ENCODE measurements around the gene TMEM167B.

TMEM167B gene

DNA sequence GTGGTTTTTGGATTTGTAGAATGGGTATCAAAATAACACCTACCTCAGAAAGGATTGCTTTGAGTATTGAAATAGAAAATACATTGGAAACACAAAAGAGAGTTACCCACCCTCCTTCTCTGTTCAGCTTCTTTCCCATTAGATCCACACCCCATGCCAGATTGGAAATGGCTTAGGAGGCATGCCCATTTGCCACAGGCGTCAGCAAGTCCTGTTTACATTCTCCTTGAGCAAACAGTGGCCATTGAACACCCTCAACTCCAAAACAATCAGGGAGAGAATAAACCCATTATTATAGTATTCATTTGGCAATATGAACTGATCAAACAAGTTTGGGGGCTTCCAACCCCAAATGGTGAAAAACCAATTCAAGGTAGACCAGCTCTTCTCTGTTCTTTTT lies 25.7 kb downstream of the TMEM167B start:
- WGBS = 80% methylated on average over 1 of the region's 1 CpG
- no peak overlapping the region for H3K9ac ChIP-seq (ENCODE audit: low read depth, low read length)
- H3K27ac ChIP-seq (ENCODE audit: low read depth, low read length) = no peak overlapping the region
- H3K27me3 ChIP-seq (ENCODE audit: insufficient read depth, low read length) = peaks cover 51% of the 10 kb centered on the region
- no peaks in the 10 kb centered on the region for H3K9me3 ChIP-seq (ENCODE audit: insufficient read depth, low read depth, low read length)
- 0 out of 2 replicates have a peak, but pooled peaks cover 4% of the 10 kb centered on the region for H3K4me1 ChIP-seq (ENCODE audit: insufficient read depth, low read length)
- no peaks in the 10 kb centered on the region for H3K36me3 ChIP-seq (ENCODE audit: insufficient read depth, low read length)
- H3K4me3 ChIP-seq (ENCODE audit: low read length) = no peak overlapping the region

DNA sequence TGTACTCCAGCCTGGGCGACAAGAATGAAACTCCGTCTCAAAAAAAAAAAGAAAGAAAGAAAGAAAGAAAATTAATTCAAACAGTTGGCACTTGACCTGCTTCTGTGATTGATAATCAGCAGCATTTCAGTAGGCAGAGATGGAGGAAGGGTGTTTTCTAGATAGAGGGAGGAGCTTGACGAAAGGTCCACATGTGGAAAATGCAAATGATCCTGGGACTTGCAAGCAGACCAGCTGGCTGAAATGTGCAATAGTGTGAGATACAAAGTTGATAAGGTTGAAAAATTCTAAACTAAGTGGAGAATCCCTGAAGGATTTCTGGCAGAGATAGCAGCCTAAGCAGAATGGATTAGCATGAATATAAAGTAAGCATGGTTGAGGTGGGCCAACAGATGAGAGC lies 27.5 kb downstream of the TMEM167B start:
- H3K36me3 ChIP-seq (ENCODE audit: insufficient read depth, low read length) = no peaks in the 10 kb centered on the region
- no peaks in the 10 kb centered on the region for H3K4me1 ChIP-seq (ENCODE audit: insufficient read depth, low read length)
- H3K9ac ChIP-seq (ENCODE audit: low read depth, low read length) = no peak overlapping the region
- no peak overlapping the region for H3K4me3 ChIP-seq (ENCODE audit: low read length)
- 89% methylated on average over 3 of the region's 3 CpGs for WGBS
- H3K27me3 ChIP-seq (ENCODE audit: insufficient read depth, low read length) = peaks cover 34% of the 10 kb centered on the region
- H3K27ac ChIP-seq (ENCODE audit: low read depth, low read length) = no peak overlapping the region
- H3K9me3 ChIP-seq (ENCODE audit: insufficient read depth, low read depth, low read length) = no peaks in the 10 kb centered on the region

- 97% methylated on average over 4 of the region's 5 CpGs for WGBS
These were observed 29.8 kb downstream of the TMEM167B start for GRCh38 chr1:109120356-109120755.

DNA sequence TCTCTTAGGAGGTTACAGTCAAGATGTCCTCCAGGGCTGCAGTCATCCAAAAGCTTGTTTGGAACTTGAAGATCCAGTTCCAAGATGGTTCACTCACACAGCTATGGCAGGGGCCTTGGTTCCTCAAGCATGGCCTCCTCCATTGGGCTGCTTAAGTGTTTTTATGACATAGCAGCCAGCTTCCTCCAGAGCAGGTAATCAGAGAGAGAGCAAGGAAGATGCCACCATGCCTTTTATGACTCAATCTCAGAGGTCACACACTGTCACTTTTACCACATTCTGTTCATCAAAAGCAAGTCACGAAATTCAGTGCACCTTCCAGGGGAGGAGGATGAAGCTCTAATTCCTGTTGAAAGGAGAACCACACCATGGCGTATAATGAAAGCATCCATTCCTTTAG lies 40.5 kb downstream of the TMEM167B start:
- H3K36me3 ChIP-seq (ENCODE audit: insufficient read depth, low read length) = no peaks in the 10 kb centered on the region
- H3K27me3 ChIP-seq (ENCODE audit: insufficient read depth, low read length) = no peaks in the 10 kb centered on the region
- H3K9me3 ChIP-seq (ENCODE audit: insufficient read depth, low read depth, low read length) = no peaks in the 10 kb centered on the region
- H3K4me3 ChIP-seq (ENCODE audit: low read length) = no peak overlapping the region
- WGBS = 97% methylated on average over 2 of the region's 2 CpGs
- no peaks in the 10 kb centered on the region for H3K4me1 ChIP-seq (ENCODE audit: insufficient read depth, low read length)
- no peak overlapping the region for H3K9ac ChIP-seq (ENCODE audit: low read depth, low read length)
- H3K27ac ChIP-seq (ENCODE audit: low read depth, low read length) = no peak overlapping the region

More at GRCh38 chr1:109120356-109120755, 29.8 kb downstream of the TMEM167B start:
- no peaks in the 10 kb centered on the region for H3K4me1 ChIP-seq (ENCODE audit: insufficient read depth, low read length)
- H3K9me3 ChIP-seq (ENCODE audit: insufficient read depth, low read depth, low read length) = no peaks in the 10 kb centered on the region
- H3K36me3 ChIP-seq (ENCODE audit: insufficient read depth, low read length) = no peaks in the 10 kb centered on the region
- no peak overlapping the region for H3K4me3 ChIP-seq (ENCODE audit: low read length)
- no peak overlapping the region for H3K27ac ChIP-seq (ENCODE audit: low read depth, low read length)
- peaks cover 11% of the 10 kb centered on the region for H3K27me3 ChIP-seq (ENCODE audit: insufficient read depth, low read length)
- no peak overlapping the region for H3K9ac ChIP-seq (ENCODE audit: low read depth, low read length)

DNA sequence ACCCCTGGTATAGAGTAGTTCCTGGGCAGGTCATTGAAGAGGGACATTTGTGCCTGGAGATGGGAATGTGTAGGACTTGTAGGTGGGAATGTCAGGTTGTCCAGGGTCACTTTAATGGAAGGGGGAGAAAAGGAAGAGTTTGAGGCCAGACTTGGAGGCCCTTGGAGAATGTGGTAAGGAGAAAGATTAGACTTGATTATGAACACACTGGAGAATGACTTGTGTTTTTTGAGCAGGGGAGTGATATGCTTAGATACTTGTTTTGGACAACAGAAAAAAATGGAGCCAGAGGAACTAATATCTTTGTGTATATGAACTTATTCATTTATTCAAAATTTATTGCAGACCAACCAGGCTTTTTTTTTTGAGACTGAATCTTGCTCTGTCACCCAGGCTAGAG lies 41.2 kb downstream of the TMEM167B start:
- Histone ChIP-seq H3K4me1 (ENCODE audit: insufficient read depth, low read length) (no peaks in the 10 kb centered on the region), H3K27me3 (ENCODE audit: insufficient read depth, low read length) (no peaks in the 10 kb centered on the region), H3K9ac (ENCODE audit: low read depth, low read length) (no peak overlapping the region), H3K27ac (ENCODE audit: low read depth, low read length) (no peak overlapping the region), H3K9me3 (ENCODE audit: insufficient read depth, low read depth, low read length) (no peaks in the 10 kb centered on the region), H3K4me3 (ENCODE audit: low read length) (no peak overlapping the region), H3K36me3 (ENCODE audit: insufficient read depth, low read length) (no peaks in the 10 kb centered on the region)

GRCh38 chr1:109133002-109133706 lies 42.6 kb downstream of the TMEM167B start:
- no peaks in the 10 kb centered on the region for H3K4me1 ChIP-seq (ENCODE audit: insufficient read depth, low read length)
- H3K9me3 ChIP-seq (ENCODE audit: insufficient read depth, low read depth, low read length) = no peaks in the 10 kb centered on the region
- WGBS = 88% methylated on average over 2 of the region's 4 CpGs
- no peaks in the 10 kb centered on the region for H3K36me3 ChIP-seq (ENCODE audit: insufficient read depth, low read length)
- H3K4me3 ChIP-seq (ENCODE audit: low read length) = no peak overlapping the region
- H3K9ac ChIP-seq (ENCODE audit: low read depth, low read length) = no peak overlapping the region
- no peak overlapping the region for H3K27ac ChIP-seq (ENCODE audit: low read depth, low read length)
- no peaks in the 10 kb centered on the region for H3K27me3 ChIP-seq (ENCODE audit: insufficient read depth, low read length)

DNA sequence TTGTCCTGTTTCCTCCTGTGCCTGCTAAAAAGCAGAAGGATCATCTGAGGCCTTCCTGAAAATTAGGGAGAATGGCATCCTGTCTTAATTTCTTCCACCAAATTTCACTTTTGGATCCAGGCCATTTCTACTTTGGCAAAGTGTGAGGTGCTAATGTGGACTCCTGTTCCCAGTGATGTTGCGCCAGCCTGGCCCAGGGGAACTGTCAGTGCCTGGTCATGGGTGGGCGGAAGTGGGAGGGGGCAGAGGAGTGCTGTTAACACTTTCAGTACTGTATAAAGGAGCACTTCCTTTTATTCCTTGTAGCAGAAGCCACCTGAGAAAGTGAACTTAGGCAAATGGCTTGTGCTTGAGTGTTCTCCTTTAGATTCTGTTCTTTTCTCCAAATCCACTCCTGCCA lies 43.3 kb downstream of the TMEM167B start:
- H3K27me3 ChIP-seq (ENCODE audit: insufficient read depth, low read length) = no peaks in the 10 kb centered on the region
- H3K9ac ChIP-seq (ENCODE audit: low read depth, low read length) = no peak overlapping the region
- no peaks in the 10 kb centered on the region for H3K4me1 ChIP-seq (ENCODE audit: insufficient read depth, low read length)
- 78% methylated on average over 2 of the region's 2 CpGs for WGBS
- H3K27ac ChIP-seq (ENCODE audit: low read depth, low read length) = no peak overlapping the region
- H3K9me3 ChIP-seq (ENCODE audit: insufficient read depth, low read depth, low read length) = no peaks in the 10 kb centered on the region
- no peak overlapping the region for H3K4me3 ChIP-seq (ENCODE audit: low read length)
- no peaks in the 10 kb centered on the region for H3K36me3 ChIP-seq (ENCODE audit: insufficient read depth, low read length)

DNA sequence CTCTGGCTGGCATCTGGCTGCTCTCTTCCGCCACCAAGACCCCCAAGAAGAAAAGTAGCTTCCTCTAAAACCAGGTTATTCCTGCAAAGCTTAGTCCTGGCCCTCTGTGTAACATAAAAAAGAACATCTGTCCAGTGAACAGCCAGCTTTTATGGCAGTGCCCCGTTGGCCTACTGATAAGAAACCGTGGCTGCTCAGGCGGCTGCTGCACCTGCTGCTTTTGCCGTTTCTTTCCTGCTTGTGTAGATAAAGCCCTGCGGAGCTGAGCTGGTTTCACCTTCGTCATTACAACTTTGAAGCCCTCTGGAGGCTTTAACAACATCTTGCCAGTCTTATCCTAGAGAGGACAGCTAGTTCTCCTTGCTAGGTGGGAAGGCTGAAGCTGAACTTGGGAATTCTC lies 43.9 kb downstream of the TMEM167B start:
- no peaks in the 10 kb centered on the region for H3K36me3 ChIP-seq (ENCODE audit: insufficient read depth, low read length)
- 83% methylated on average over 7 of the region's 7 CpGs for WGBS
- no peak overlapping the region for H3K9ac ChIP-seq (ENCODE audit: low read depth, low read length)
- no peak overlapping the region for H3K4me3 ChIP-seq (ENCODE audit: low read length)
- no peaks in the 10 kb centered on the region for H3K9me3 ChIP-seq (ENCODE audit: insufficient read depth, low read depth, low read length)
- H3K27me3 ChIP-seq (ENCODE audit: insufficient read depth, low read length) = no peaks in the 10 kb centered on the region
- H3K4me1 ChIP-seq (ENCODE audit: insufficient read depth, low read length) = no peaks in the 10 kb centered on the region
- H3K27ac ChIP-seq (ENCODE audit: low read depth, low read length) = no peak overlapping the region

DNA sequence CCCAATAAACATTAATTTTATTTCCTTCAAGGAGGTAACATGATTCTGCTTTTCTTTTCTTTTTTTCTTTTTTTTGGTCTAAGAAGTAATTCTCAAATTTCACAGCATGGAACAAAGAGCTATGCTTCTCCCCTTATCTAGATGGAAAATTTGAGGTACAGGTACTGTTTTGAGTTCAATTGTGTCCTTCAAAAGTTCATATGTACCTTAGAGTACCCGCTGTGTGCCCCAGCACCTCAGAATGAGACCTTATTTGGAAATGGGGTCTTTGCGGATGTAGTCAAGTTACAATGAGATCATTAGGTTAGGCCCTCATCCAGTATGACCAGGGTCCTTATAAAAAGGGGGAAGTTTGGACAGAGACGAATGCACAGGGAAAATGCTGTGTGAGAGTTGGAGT lies 45.4 kb downstream of the TMEM167B start:
- H3K36me3 ChIP-seq (ENCODE audit: insufficient read depth, low read length) = no peaks in the 10 kb centered on the region
- no peaks in the 10 kb centered on the region for H3K27me3 ChIP-seq (ENCODE audit: insufficient read depth, low read length)
- 93% methylated on average over 3 of the region's 3 CpGs for WGBS
- H3K4me3 ChIP-seq (ENCODE audit: low read length) = no peak overlapping the region
- H3K9ac ChIP-seq (ENCODE audit: low read depth, low read length) = no peak overlapping the region
- no peak overlapping the region for H3K27ac ChIP-seq (ENCODE audit: low read depth, low read length)
- H3K4me1 ChIP-seq (ENCODE audit: insufficient read depth, low read length) = no peaks in the 10 kb centered on the region
- H3K9me3 ChIP-seq (ENCODE audit: insufficient read depth, low read depth, low read length) = no peaks in the 10 kb centered on the region

GRCh38 chr1:109136766-109137165 lies 46.2 kb downstream of the TMEM167B start:
- no peak overlapping the region for H3K9ac ChIP-seq (ENCODE audit: low read depth, low read length)
- no peaks in the 10 kb centered on the region for H3K27me3 ChIP-seq (ENCODE audit: insufficient read depth, low read length)
- 92% methylated on average over 6 of the region's 6 CpGs for WGBS
- no peaks in the 10 kb centered on the region for H3K36me3 ChIP-seq (ENCODE audit: insufficient read depth, low read length)
- H3K4me3 ChIP-seq (ENCODE audit: low read length) = no peak overlapping the region
- H3K4me1 ChIP-seq (ENCODE audit: insufficient read depth, low read length) = no peaks in the 10 kb centered on the region
- H3K27ac ChIP-seq (ENCODE audit: low read depth, low read length) = no peak overlapping the region
- H3K9me3 ChIP-seq (ENCODE audit: insufficient read depth, low read depth, low read length) = no peaks in the 10 kb centered on the region

GRCh38 chr1:109137958-109138357 lies 47.4 kb downstream of the TMEM167B start:
- Histone ChIP-seq H3K9me3 (ENCODE audit: insufficient read depth, low read depth, low read length) (no peaks in the 10 kb centered on the region), H3K4me1 (ENCODE audit: insufficient read depth, low read length) (no peaks in the 10 kb centered on the region), H3K27me3 (ENCODE audit: insufficient read depth, low read length) (no peaks in the 10 kb centered on the region), H3K9ac (ENCODE audit: low read depth, low read length) (no peak overlapping the region), H3K4me3 (ENCODE audit: low read length) (no peak overlapping the region), H3K36me3 (ENCODE audit: insufficient read depth, low read length) (no peaks in the 10 kb centered on the region), H3K27ac (ENCODE audit: low read depth, low read length) (no peak overlapping the region)
- WGBS = 90% methylated on average over 3 of the region's 3 CpGs

DNA sequence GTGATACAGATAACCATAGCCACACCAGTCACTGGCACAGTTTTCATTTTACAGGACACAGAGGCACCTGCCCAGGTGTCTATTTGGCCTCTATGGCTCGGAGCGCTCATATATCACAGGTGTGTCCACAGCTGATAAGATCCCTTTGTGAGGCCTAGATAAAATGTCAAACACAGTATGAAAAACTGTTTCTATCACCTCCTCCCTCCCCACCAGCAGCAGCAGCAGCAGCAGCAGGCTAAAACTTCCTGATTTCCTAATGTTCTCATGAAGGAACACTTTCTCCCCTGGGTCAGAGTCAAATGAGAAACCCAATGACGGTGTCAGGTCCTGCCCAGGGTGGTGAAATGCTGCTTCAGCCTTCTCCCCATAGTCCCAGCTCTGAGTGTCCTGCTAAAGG lies 47.8 kb downstream of the TMEM167B start:
- H3K4me1 ChIP-seq (ENCODE audit: insufficient read depth, low read length) = no peaks in the 10 kb centered on the region
- no peaks in the 10 kb centered on the region for H3K27me3 ChIP-seq (ENCODE audit: insufficient read depth, low read length)
- no peak overlapping the region for H3K4me3 ChIP-seq (ENCODE audit: low read length)
- H3K27ac ChIP-seq (ENCODE audit: low read depth, low read length) = no peak overlapping the region
- H3K9me3 ChIP-seq (ENCODE audit: insufficient read depth, low read depth, low read length) = no peaks in the 10 kb centered on the region
- 91% methylated on average over 3 of the region's 3 CpGs for WGBS
- H3K36me3 ChIP-seq (ENCODE audit: insufficient read depth, low read length) = no peaks in the 10 kb centered on the region
- no peak overlapping the region for H3K9ac ChIP-seq (ENCODE audit: low read depth, low read length)

Data from HUES64 (cell line).